GM12801 (cell line): Measurements from ENCODE around the gene CPM.

Experiments
- TF ChIP-seq, protein P1 (sequence below): IDR thresholded peaks from one replicate; pipeline ENCODE4 v1.5.1; 2011; ENCODE audit warnings: control low read depth; ENCODE audit not compliant: insufficient read length; ENCODE audit errors: extremely low read depth

Gene CPM

DNA sequence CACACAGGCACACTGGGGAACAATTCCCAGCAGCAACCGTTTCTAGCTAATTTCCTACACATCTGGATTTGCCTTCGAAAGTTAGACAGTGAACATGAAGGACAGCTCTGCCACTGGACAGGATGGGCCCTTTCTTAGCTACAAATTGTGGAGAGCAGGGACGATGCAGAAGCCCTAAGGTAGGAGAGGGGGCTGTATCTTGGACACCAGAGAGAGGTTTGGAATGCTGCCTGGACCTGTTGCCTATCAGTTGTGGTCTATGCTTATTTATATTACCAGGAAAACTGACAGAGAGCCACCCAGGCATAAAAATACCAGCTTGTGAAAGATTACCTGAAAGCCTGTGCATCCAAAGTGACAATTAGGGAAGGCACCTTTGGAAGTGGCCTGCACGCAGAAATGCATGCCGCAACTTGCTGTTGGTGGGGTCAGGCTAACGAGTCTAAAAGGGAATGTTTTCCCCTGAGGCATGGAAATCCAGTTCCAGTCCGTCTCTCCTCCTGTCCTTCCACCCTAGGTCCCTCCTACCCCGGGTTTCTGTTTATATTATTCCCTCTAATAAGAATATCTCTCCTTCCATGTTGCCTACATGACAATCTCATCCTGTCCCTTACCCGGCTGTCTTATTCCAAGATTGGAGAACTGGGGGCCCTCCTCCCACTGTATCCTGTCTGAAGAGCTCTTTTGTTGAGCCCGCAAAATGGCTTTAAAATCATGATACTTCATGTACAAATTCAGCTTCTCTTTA lies 64.8 kb downstream of the CPM start:
- TF ChIP-seq, protein P1, sequence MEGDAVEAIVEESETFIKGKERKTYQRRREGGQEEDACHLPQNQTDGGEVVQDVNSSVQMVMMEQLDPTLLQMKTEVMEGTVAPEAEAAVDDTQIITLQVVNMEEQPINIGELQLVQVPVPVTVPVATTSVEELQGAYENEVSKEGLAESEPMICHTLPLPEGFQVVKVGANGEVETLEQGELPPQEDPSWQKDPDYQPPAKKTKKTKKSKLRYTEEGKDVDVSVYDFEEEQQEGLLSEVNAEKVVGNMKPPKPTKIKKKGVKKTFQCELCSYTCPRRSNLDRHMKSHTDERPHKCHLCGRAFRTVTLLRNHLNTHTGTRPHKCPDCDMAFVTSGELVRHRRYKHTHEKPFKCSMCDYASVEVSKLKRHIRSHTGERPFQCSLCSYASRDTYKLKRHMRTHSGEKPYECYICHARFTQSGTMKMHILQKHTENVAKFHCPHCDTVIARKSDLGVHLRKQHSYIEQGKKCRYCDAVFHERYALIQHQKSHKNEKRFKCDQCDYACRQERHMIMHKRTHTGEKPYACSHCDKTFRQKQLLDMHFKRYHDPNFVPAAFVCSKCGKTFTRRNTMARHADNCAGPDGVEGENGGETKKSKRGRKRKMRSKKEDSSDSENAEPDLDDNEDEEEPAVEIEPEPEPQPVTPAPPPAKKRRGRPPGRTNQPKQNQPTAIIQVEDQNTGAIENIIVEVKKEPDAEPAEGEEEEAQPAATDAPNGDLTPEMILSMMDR: no peak

DNA sequence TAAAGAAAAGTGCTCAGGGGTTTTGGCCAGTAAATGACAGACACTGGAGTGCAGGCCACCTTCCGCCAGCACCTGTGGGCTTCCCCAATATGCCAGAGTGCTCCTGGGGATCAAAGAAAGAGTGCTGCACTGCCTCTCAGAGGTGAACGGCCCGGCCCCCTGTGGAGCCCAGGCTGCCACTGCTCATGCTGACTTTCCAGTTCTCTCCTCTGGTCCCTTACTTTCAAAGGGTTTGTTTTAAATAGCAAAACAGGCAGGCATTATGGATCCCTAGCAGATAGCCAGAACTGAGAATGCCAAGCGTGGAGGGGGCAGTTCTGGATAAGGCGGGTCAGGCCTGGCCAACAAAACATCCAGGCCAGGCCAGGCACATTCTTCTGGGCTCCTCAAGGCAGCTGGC lies 65.4 kb downstream of the CPM start:
- TF ChIP-seq, protein P1: no peak

DNA sequence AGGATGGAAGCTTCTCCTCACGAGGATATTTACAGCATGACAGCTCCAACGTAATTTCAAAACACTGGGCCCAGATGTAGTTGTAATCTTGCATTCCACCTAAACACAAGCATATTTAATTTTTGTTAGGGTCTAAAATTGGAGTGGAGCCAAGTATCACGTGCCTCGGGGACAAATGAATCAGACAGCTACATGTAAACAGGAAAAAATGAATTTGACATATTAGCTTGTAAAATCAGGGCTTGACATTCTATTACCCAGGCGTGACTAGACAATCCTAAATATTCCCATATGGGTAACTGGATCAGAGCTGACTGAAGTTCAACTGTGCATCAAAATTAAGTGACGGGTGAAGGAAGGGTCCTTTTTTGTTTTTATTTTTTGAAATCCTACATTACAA lies 66.0 kb downstream of the CPM start:
- TF ChIP-seq, protein P1: no peak

DNA sequence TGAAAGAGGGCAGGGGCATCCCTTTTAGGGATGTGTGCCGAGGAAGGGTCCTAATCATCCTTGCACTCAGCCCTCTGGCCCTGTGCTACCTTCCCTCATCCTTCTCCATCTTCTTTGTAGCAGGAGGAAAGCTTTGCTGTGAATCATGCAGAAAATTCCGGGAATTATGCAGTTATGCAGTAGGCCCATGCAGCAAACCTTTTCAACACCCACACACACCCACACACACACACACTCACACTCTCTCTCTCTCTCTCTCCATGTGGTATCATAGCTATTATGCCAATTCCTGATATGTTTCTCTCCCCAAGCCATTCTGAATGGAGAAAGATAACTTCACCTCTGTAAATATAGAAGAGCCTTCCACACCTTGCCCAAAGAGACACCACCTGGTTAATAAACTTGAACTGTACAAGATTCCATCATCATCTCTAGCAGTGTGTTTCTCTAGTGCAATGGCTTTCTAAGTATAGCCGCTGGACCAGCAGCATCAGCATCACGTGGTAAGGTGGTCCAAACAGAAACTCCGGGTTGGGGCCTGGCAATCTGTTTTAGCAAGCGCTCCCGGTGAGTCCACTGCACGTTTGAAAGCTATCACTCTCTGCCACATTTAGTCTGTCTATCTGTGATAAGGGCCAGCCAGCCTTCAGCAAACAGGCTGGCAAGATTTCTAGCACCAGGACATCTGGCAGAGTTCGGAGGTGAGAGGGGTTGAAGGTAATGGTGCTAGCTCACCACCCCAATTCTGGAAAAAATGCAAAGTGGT lies 67.4 kb downstream of the CPM start:
- TF ChIP-seq, protein P1: no peak

DNA sequence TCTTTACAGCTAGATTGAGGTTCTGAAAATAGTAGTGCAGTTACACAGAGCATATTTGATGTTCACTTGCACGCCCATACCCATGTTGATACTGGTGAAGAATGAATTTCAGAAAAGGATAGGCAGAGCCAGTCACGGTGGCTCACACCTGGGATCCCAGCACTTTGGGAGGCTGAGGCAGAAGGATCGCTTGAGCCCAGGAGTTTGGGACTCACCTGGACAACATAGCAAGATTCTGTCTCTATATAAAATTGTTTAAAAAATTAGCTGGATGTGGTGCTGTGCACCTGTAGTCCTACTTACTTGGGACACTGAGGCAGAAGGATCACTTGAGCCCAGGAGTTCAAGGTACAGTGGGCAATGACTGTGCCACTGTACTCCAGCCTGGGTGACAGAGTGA lies 68.4 kb downstream of the CPM start:
- TF ChIP-seq, protein P1: no peak

DNA sequence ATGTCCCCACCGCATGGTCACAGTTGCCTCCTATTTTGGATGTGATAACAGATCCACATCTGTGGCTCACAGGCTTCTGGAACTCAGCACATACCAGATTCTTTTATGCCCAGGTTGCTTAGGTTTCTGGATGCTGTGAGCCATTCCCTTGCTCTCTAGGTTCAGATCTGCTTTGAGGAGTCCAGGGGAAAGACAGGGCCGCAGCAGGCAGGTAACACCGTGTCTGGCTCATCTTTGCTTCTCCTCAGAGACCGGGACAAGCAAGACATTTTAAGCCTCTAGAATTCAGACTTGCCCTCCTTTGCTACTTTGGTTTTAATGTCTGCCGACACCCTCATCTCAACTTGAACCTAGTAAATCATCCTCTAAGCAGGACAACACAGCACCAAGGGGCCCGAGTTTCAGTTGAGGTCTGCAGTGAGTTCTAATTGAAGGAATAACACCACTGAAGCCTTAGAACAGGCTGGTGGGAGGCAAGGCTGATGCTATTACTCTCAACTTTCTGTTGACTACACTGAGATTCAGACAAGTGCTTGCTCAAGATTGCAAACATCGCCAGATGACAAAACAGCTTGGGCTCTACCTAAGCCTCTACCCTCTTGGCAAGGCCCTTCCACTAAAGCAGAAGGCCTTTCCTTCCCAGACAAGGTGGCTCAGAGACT lies 69.7 kb downstream of the CPM start:
- TF ChIP-seq, protein P1: no peak

DNA sequence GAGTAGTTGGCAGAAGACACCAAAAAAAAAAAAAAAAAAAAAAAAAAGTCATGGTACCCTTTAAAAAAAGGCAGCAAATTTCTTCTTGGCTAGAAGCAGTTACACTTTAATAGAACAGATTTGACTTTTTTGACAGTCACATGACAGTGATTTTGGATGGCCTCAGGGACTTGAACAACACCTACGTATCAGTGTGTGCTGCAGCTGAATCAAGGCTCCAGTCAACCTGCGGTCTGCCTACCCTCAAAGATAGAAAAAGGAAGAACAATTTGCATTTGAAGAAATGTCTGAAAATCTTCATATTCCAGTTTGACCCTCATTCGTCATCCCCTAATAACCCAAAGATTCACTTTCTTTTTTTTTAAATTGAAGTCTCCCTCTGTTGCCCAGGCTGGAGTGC lies 71.1 kb downstream of the CPM start:
- TF ChIP-seq, protein P1: no peak
